Measurements from ENCODE around the gene PROKR1.
"Not testable (repeated sequence)": the region's sequence is repeated elsewhere in the genome, so short reads cannot be mapped to it uniquely, and the experiment has no call there.

PROKR1 gene

DNA sequence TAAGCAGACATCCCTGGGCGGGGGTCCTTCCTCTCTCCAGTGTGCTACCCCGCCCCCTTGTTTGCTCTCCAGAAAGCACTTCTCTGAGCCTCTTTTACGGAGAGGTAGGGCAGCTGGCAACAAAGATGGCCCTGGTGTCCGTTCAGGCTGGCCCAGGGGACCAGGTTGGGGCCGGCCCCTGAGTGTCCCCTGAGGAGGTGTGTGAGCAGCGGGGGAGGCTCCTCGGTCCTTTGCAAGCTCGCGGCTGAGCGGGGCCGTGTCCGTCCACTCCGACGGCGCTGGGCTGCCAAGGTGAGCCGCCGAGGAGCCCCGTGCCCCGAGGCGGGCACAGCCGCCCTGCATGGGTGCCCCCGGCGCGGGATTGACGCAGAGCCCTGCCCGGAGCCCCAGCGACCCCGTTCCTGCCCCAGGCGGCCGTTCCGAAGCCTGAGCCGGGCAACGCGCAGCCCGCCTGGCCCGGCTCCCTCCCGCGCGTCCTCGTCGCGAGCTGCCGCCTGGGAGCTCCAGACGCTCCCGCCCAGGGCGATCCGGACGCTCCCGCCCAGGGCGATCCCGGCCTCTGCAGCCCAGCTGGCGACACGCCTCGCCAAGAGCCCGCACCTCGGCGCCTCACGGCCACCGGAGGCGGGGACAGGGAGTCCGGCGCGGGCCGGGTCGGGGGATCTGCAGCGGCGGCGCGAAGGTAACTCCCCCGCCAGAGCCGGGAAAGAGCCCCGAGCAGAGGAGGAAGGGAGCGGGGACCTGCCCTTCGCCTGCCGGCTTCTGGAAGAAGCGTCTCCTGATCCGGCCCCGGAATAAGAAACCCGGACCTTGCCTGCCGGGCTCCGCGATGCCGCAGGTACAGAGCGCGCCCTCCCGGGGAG lies at the start of gene PROKR1:
Gene PROKR1, plus strand, starts transcription at position 569 of the 863 bp plus-strand sequence. CDS start 2,243 bp downstream, outside the sequence.
- DNase-seq, result peak; percentile 43

GRCh38 chr2:68594041-68594440 lies 49.3 kb upstream of the PROKR1 start:
- no peak for DNase-seq

- peak; percentile 77 for DNase-seq
Measured at GRCh38 chr2:68594674-68595492, 48.5 kb upstream of the PROKR1 start.

- not testable (repeated sequence) for DNase-seq
Measured at GRCh38 chr2:68595493-68595785, 47.9 kb upstream of the PROKR1 start.

DNA sequence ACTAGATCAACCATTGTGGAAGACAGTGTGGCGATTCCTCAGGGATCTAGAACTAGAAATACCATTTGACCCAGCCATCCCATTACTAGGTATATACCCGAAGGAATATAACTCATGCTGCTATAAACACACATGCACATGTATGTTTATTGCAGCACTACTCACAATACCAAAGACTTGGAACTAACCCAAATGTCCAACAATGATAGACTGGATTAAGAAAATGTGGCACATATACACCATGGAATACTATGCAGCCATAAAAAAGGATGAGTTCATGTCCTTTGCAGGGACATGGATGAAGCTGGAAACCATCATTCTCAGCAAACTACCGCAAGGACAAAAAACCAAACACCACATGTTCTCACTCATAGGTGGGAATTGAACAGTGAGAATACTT lies 42.9 kb upstream of the PROKR1 start:
- not testable (repeated sequence) for DNase-seq

GRCh38 chr2:68603059-68603458 lies 40.3 kb upstream of the PROKR1 start:
- DNase-seq, result no peak

DNA sequence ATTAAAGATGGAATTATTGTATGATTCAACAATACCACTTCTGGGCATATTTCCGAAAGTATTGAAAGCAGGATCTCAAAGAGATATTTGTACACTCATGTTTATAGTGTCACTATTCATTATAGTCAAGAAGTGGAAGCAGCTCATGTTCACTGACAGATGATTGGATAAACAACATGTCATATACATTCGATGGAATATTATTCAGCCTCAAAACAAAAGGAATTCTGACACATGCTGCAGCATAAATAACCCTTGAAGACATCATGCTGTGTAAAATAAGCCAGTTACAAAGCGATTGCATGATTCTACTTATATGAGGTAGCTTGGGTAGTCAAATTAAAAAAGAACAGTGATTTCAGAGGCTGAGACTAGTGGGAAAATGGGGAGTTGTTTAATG lies 39.3 kb upstream of the PROKR1 start:
- no peak for DNase-seq

- no peak for DNase-seq
Measured at GRCh38 chr2:68605939-68606338, 37.4 kb upstream of the PROKR1 start.

GRCh38 chr2:68606759-68607158 lies 36.6 kb upstream of the PROKR1 start:
- DNase-seq, result no peak

DNA sequence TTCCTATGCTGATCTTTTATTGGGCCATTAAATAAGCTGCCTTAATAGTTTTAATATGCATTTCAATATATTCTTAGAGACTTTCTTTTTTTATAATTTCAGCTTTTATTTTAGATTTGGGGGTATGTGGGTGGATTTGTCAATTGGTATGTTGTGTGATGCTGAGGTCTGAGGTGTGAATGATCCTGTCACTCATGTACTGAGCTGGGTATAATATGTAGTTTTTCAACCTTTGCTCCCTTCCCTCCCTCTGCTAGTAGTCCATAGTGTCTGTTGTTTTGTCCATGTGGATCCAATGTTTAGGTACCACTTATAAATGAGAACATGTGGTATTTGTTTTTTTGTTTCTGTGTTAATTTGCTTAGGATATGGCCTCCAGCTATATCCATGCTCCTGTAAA lies 35.5 kb upstream of the PROKR1 start:
- no peak for DNase-seq

DNA sequence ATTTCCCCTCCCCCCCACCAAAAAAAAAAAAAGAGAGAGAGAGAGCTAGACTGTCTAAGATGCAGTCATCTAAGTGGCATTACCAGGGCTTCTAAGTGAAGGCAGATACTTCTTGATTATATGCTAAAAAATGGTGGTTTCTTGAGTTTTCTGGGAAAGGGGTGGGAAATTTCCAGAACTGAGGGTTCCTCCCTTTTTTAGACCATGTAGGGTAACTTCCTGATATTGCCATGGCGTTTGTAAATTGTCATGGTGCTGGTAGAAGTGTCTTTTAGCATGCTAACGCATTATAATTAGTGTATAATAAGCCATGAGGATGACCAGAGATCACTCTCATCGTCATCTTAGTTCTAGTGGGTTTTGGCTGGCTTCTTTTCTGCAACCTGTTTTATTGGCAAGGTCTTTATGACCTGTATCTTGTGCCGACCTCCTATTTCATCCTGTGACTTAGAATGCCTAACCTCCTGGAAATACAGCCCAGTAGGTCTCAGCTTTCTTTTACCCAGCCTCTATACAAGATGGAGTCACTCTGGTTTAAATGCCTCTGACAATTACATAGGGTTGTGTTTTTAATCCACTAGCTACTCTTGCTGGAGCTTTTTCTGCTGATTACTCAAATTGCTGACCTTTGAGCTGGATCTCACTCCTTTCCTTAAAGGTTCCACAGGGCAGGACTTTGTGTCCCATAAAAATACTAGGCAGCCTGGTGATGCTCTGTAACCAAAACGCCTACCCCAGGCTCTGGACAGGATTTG lies 30.4 kb upstream of the PROKR1 start:
- peak; percentile 44 for DNase-seq

DNA sequence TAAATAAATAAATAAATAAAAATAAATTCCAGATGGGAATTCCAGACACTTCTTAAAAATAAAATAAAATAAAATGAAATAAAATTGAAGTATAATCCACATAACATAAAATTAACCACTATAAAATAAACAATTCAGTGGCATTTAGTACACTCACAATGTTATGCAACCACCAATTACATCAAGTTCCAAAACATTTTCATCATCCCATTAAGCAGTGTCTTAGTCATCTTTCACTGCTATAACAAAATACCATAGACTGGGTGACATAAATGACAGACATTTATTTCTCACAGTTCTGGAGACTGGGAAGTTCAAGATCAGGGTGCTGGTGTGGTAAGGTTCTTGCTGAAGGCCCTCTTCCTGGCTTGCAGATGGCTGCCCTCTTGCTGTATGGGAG lies 22.6 kb upstream of the PROKR1 start:
- no peak for DNase-seq

DNA sequence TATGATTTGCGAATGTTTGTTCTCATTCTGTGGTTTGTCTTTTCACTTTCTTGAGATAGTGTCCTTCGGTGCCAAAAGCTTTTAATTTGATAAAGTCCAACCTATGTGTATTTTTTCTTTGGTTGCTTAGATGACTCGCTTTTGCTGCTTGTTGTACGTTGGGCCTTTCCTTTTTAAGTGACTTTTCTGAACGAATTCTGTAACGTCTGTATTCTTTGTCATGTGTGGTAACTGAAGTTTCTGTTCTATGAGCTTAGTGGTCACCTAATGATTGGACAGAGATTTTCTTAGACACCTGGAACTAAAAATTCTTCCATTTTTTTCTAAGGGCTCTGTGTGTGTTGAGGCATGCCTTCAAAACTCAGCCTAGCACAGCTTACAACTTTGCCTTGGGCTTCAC lies 19.6 kb upstream of the PROKR1 start:
- no peak for DNase-seq

GRCh38 chr2:68627615-68628014 lies 15.8 kb upstream of the PROKR1 start:
- no peak for DNase-seq

GRCh38 chr2:68632021-68632420 lies 11.4 kb upstream of the PROKR1 start:
- DNase-seq, result no peak

DNA sequence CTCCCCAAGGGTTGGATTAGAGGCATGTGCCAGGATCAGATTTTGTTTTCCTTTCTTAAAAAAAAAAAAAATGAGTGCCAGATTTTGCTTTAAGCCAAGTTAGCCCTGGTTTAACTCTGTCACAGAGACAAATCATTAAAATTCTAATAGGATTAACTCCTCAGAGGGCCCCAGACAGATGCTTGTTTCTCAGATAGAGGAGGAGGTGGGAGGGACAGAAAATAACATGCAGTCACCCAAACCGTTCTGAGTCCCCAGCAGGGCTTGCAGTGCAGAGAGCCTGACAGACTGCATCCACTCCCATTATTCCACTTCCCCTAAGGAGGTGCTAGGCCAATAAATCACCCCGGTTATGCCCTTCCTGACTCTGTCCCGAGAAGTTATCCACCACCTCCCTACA lies 6.3 kb upstream of the PROKR1 start:
- no peak for DNase-seq

GRCh38 chr2:68643874-68644485 lies 601 bp downstream of the PROKR1 start:
- DNase-seq, result no peak

- no peak for DNase-seq
Measured at GRCh38 chr2:68645523-68645922, 2.1 kb downstream of the PROKR1 start.

GRCh38 chr2:68646303-68646702 lies 2.9 kb downstream of the PROKR1 start:
- peak; percentile 55 for DNase-seq

DNA sequence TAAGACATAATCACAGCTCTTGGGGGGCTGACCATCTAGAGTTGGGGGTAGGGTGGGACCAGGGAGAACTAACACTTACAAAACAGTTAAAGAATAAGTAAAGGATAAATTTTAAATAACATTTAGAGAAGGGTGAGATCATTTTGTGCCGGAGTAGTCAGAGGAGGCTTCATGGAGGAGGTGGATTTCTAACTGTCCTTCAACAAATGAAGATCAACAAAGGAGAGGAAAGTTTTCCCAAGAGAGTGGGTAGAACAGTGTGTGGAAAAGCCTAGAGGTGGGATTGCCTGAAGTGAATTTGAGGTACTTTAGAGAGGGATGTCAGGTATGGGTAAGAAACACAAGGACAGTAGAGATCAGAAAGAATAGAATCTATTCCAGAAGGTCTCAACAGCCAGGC lies 7.3 kb downstream of the PROKR1 start:
- DNase-seq, result no peak

DNA sequence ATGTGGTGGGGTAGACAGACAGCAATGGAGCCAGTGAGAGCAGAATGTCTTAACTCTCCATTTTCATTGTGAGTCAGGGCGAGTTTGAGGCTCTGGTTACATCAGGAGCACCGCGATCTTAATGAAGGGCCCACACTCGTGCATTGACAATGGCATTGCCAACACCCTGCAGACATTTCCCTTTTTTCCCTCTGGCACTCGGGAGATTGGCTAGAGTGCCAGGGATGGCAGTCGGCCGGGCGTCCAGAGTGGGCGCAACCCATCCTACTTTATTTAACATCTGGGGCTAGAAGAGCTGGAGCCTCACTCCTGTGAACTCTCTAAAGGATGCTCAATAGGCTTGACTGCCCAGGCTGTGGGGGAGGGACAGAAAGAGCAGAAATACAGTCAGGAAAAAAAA lies 9.7 kb downstream of the PROKR1 start:
- DNase-seq, result no peak

GRCh38 chr2:68653538-68653982 lies 10.2 kb downstream of the PROKR1 start:
- peak; percentile 84 for DNase-seq

DNA sequence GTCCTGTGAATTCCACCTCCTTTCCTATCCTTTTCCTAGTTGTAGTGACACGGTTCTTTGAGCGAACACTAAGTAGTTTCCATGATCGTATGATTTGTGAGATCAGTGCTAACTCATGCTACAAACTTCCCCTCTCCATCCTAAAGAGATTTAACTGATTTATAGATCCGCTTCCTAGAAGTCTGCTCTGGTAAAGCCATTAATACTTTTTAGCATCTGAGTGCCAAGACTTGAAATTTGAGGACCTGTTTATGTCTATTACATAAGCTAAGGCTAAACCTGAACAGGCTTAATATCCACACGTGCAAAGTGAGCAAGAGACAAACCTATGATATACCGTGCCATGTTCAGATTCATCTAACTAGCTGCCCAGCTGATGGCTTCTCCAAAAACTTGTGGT lies 14.9 kb downstream of the PROKR1 start:
- DNase-seq, result no peak

Measured in hematopoietic multipotent progenitor cell treated with erythropoietin and hydrocortisone succinate and interleukin-3 and kit ligand, for 8 days (in vitro differentiated cells).